Left lung (tissue), 10 donors: ENCODE measurements around the gene SPINK8. TPM values are rescaled to one million over a fixed set of nuclear protein-coding genes. Genes with fewer than 3 reads are reported as not detected.
A peak's percentile ranks its signal among the peaks of the same experiment; 100 is the strongest.

ENCODE experiments used
- ATAC-seq: fragments of 200-7000 bp; cut with Tn5 transposase; one replicate; pipeline ENCODE4 v1.9.1; 2020; ENCODE audit warnings: moderate library complexity
- DNase-seq, 4 donors: peaks; one replicate each; pipeline ENCODE4 v3.0.0-alpha.2; 2013 to 2020
- H3K27ac ChIP-seq, 2 donors: fragments of 200-600 bp; sonication (generic) in 1 of 2; one replicate each; pipeline versions ENCODE4 v1.5.0 to v1.8.0; 2020 to 2021
- H3K27me3 ChIP-seq, 2 donors: fragments of 200-600 bp; sonication (generic) in 1 of 2; one replicate each; pipeline versions ENCODE4 v1.5.0 to v1.8.0; 2020 to 2021
- H3K36me3 ChIP-seq, 2 donors: fragments of 200-600 bp; sonication (generic) in 1 of 2; one replicate each; pipeline versions ENCODE4 v1.5.0 to v1.8.0; 2020 to 2021
- H3K4me1 ChIP-seq, 2 donors: fragments of 200-600 bp; one replicate each; pipeline ENCODE4 v1.8.0; 2021
- H3K4me3 ChIP-seq, 2 donors: fragments of 200-600 bp; sonication (generic) in 1 of 2; one replicate each; pipeline versions ENCODE4 v1.5.0 to v1.8.0; 2020 to 2021; ENCODE audit warnings: mild to moderate bottlenecking in 1 of 2
- H3K9me3 ChIP-seq, 2 donors: fragments of 200-600 bp; sonication (generic) in 1 of 2; one replicate each; pipeline versions ENCODE4 v1.5.0 to v1.8.0; 2020 to 2021
- CTCF ChIP-seq, 2 donors: fragments of 200-600 bp; sonication (generic) in 1 of 2; IDR thresholded peaks; one replicate each; pipeline versions ENCODE4 v1.5.0 to v1.8.0; 2021; ENCODE audit warnings: antibody characterized with exemption in 2 of 2
- intact Hi-C, 2 donors: fragments of 100-400 bp; cut with DNase I; formaldehyde crosslinking; loops; one replicate each; pipeline versions ENCODE4 v1.11.2 to v1.14.2; 2022
- polyA plus RNA-seq, 6 donors: library from polyadenylated mRNA; unstranded; fragments of 120-200 nt; gene quantifications; one replicate each; pipeline ENCODE4 v1.2.1, GENCODE V29; 2013; ENCODE audit not compliant: insufficient read length in 6 of 6
- total RNA-seq, 2 donors: library from RNA; stranded (reverse); fragmentation: NEBNext Ultra II Directional; extraction: Animal tissue kit (Norgen Biotek cat#: 25700); gene quantifications; one replicate each; pipeline ENCODE4 v1.2.1, GENCODE V29; 2021
- donor health status: DM: no; HTN: yes; CAD: no.
- donor health status: DM: no; HTN: no; CAD: no.

SPINK8 gene
- total and polyA plus RNA-seq, 8 donors: not detected

- intact Hi-C loops: no loop called here
- no peaks in the 10 kb centered on the region for H3K4me1 ChIP-seq
- no peak overlapping the region for H3K27ac ChIP-seq
- H3K36me3 ChIP-seq: no peaks in the 10 kb centered on the region
- DNase-seq: no peak
- no peaks in the 10 kb centered on the region for H3K9me3 ChIP-seq
- ATAC-seq: no peak
- H3K27me3 ChIP-seq: no peaks in the 10 kb centered on the region
- no peak for TF ChIP-seq CTCF (IDR thresholded peaks at IDR 0.05)
- H3K4me3 ChIP-seq: no peak overlapping the region
These were observed 36.4 kb upstream of the SPINK8 start for GRCh38 chr3:48369693-48370332.

GRCh38 chr3:48367201-48367600 lies 33.7 kb upstream of the SPINK8 start:
- Histone ChIP-seq H3K36me3 (no peaks in the 10 kb centered on the region), H3K4me3 (no peak overlapping the region), H3K4me1 (no peaks in the 10 kb centered on the region), H3K9me3 (peaks cover 0 to 4% of the 10 kb centered on the region in 2 donors), H3K27me3 (no peaks in the 10 kb centered on the region), H3K27ac (no peak overlapping the region)
- intact Hi-C loops: no loop called here
- no peak for TF ChIP-seq CTCF (IDR thresholded peaks at IDR 0.05)
- DNase-seq (peak in 2 of 4 donors; percentile 4 to 33), ATAC-seq (peak; percentile 47)

GRCh38 chr3:48364840-48365239 lies 31.4 kb upstream of the SPINK8 start:
- Histone ChIP-seq H3K27ac (no peak overlapping the region), H3K4me1 (no peaks in the 10 kb centered on the region), H3K27me3 (no peaks in the 10 kb centered on the region), H3K9me3 (peaks cover 0 to 15% of the 10 kb centered on the region in 2 donors), H3K4me3 (no peak overlapping the region), H3K36me3 (no peaks in the 10 kb centered on the region)
- DNase-seq (no peak), ATAC-seq (no peak)
- TF ChIP-seq CTCF (IDR thresholded peaks at IDR 0.05): no peak
- intact Hi-C loops: no loop called here

- no peak for ATAC-seq
- Histone ChIP-seq H3K27ac (no peak overlapping the region), H3K4me3 (no peak overlapping the region), H3K4me1 (no peaks in the 10 kb centered on the region), H3K27me3 (peaks cover 0 to 7% of the 10 kb centered on the region in 2 donors), H3K9me3 (peaks cover 0 to 19% of the 10 kb centered on the region in 2 donors), H3K36me3 (no peaks in the 10 kb centered on the region)
- no peak for DNase-seq
- TF ChIP-seq CTCF (IDR thresholded peaks at IDR 0.05): no peak
- intact Hi-C loops: no loop called here
These were observed 28.5 kb upstream of the SPINK8 start for GRCh38 chr3:48361928-48362327.

- H3K4me3 ChIP-seq: no peak overlapping the region
- H3K9me3 ChIP-seq: peaks cover 0 to 9% of the 10 kb centered on the region in 2 donors
- no peaks in the 10 kb centered on the region for H3K4me1 ChIP-seq
- DNase-seq: peak in 1 of 4 donors; percentile 15
- intact Hi-C loops: no loop called here
- no peak for TF ChIP-seq CTCF (IDR thresholded peaks at IDR 0.05)
- peaks cover 0 to 7% of the 10 kb centered on the region in 2 donors for H3K27me3 ChIP-seq
- H3K27ac ChIP-seq: no peak overlapping the region
- ATAC-seq: no peak
- no peaks in the 10 kb centered on the region for H3K36me3 ChIP-seq
These were observed 23.0 kb upstream of the SPINK8 start for GRCh38 chr3:48356419-48356818.
